OCI-LY7 (cell line): ENCODE data around the gene NAV2.

Experiments used
- CTCF ChIP-seq: fragments of 200-600 bp; sonication (generic); conservative IDR thresholded peaks from 2 replicates; pipeline ENCODE4 v1.5.1; 2014; ENCODE audit warnings: mild to moderate bottlenecking, antibody characterized with exemption, low read length, moderate library complexity, mixed read lengths
- EZH2phosphoT487 ChIP-seq: fragments of 200-600 bp; sonication (generic); IDR thresholded peaks from 2 replicates; pipeline ENCODE4 v1.6.1; 2018; ENCODE audit warnings: low read depth, borderline replicate concordance, mild to moderate bottlenecking, mixed run types, antibody characterized with exemption, low read length, moderate library complexity, mixed read lengths

DNA sequence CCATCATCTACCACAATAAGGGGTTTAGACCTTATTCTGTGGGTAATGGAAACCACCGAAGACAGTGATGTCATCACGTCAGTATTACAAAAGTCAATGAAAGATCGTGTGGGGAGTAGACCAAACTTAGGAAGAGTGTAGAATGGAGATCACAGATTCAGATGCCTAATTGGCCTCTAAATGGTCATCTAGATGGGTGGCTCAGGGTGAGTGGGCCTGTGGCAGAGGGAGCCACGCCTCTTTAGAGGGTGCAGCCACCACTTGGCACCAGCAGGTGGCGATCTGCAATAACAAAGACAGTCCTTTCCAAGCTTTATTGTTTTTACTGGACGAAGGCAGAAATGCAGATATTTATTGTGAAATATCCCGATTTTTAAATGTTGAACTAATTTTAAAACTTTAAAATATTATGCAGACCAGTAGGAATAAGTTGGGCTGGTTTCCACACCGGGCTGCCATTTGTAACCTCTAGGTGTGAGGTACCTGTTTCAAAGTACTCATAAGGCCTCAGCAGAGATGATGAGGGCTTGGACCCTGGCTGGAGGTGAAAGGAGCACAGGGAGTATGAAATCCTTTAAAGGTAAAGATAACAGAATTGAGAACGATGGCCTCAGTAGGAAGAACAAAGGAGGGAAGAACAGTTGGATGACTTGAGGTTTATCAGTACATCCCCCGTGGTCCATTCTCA is 225.7 kb downstream of the NAV2 start:
- TF ChIP-seq CTCF (peak; percentile 91), EZH2phosphoT487 (no peak)
